ENCODE measurements around the gene NTRK2. TPM values are rescaled to one million over a fixed set of nuclear protein-coding genes. Genes with fewer than 3 reads are reported as not detected.

The NTRK2 gene
- total and polyA plus RNA-seq, 4 experiments from 2014 or later, result 0.11 to 0.18 (median 0.12) TPM; not detected in 1

- intact Hi-C loops (cut with micrococcal nuclease), result no loop called here
- Histone ChIP-seq H3K9me3 (ENCODE audit: control insufficient read depth in 1 of 2, low read length in 2 of 2) (no peaks in the 10 kb centered on the region), H3K27me3 (ENCODE audit: insufficient read depth, low read length) (no peaks in the 10 kb centered on the region), H3K4me3 (ENCODE audit: low read length in 2 of 2) (no peak overlapping the region), H3K27ac (ENCODE audit: low read depth, low read length) (no peak overlapping the region), H3K4me1 (ENCODE audit: insufficient read depth, low read length) (peaks cover 26% of the 10 kb centered on the region), H3K36me3 (ENCODE audit: insufficient read depth, low read length) (no peaks in the 10 kb centered on the region)
- no peaks in the 10 kb centered on the region for H3K36me3 Mint-ChIP-seq
- H3K27me3 Mint-ChIP-seq, result peaks cover 0 to 2% of the 10 kb centered on the region in 2 donors
- peak overlapping the region in 4 of 7 donors; percentile 6 to 54 (median 38) for H3K27ac Mint-ChIP-seq
- peaks cover 16 to 31% (median 23%) of the 10 kb centered on the region in 4 donors for H3K4me1 Mint-ChIP-seq
- H3K4me3 Mint-ChIP-seq, result peak overlapping the region in 4 of 8 donors; percentile 8 to 51 (median 16)
- CTCF ChIA-PET (ENCODE audit: partially characterized antibody), result interaction anchor here (1.5 kb wide), 1 partner anchor 10 kb away, joined by 3 read pairs; no protein-coding TSS in a partner anchor
- peaks cover 0 to 9% (median 2%) of the 10 kb centered on the region in 8 donors for H3K9me3 Mint-ChIP-seq
- POLR2A ChIA-PET (ENCODE audit: partially characterized antibody), result no interaction called here
- DNase-seq, result no peak
Measured at GRCh38 chr9:84758817-84759216, 89.3 kb downstream of the NTRK2 start.

- POLR2A ChIA-PET (ENCODE audit: partially characterized antibody), result no interaction called here
- peaks cover 0 to 9% (median 2%) of the 10 kb centered on the region in 8 donors for H3K9me3 Mint-ChIP-seq
Measured at GRCh38 chr9:84759300-84759750, 89.8 kb downstream of the NTRK2 start.

GRCh38 chr9:84759804-84760203 is 90.3 kb downstream of the NTRK2 start:
- H3K27ac Mint-ChIP-seq, result peak overlapping the region in 1 of 7 donors; percentile 51
- H3K36me3 Mint-ChIP-seq, result no peaks in the 10 kb centered on the region
- intact Hi-C loops (cut with micrococcal nuclease), result no loop called here

More at GRCh38 chr9:84759300-84759750, 89.8 kb downstream of the NTRK2 start:
- Histone ChIP-seq H3K27me3 (ENCODE audit: insufficient read depth, low read length) (no peaks in the 10 kb centered on the region), H3K36me3 (ENCODE audit: insufficient read depth, low read length) (no peaks in the 10 kb centered on the region), H3K4me3 (ENCODE audit: low read length in 2 of 2) (no peak overlapping the region), H3K9me3 (ENCODE audit: control insufficient read depth in 1 of 2, low read length in 2 of 2) (no peaks in the 10 kb centered on the region), H3K27ac (ENCODE audit: low read depth, low read length) (no peak overlapping the region), H3K4me1 (ENCODE audit: insufficient read depth, low read length) (peaks cover 26% of the 10 kb centered on the region)
- CTCF ChIA-PET (ENCODE audit: partially characterized antibody), result interaction anchor here (1.5 kb wide), 1 partner anchor 10 kb away, joined by 3 read pairs; no protein-coding TSS in a partner anchor
- Mint-ChIP-seq H3K4me3 (peak overlapping the region in 3 of 8 donors; percentile 8 to 51 (median 20)), H3K27ac (peak overlapping the region in 3 of 7 donors; percentile 6 to 54 (median 39)), H3K4me1 (peaks cover 14 to 29% (median 21%) of the 10 kb centered on the region in 4 donors), H3K36me3 (no peaks in the 10 kb centered on the region), H3K27me3 (no peaks in the 10 kb centered on the region)
- intact Hi-C loops (cut with micrococcal nuclease), result no loop called here
- DNase-seq, result peak in 3 of 5 donors; percentile 3 to 65 (median 40)

GRCh38 chr9:84761137-84761808 is 91.7 kb downstream of the NTRK2 start:
- intact Hi-C loops (cut with micrococcal nuclease), result no loop called here
- H3K9me3 ChIP-seq (ENCODE audit: control insufficient read depth in 1 of 2, low read length in 2 of 2), result no peaks in the 10 kb centered on the region
- H3K27ac ChIP-seq (ENCODE audit: low read depth, low read length), result no peak overlapping the region
- POLR2A ChIA-PET (ENCODE audit: partially characterized antibody), result no interaction called here
- no peak for DNase-seq
- Mint-ChIP-seq H3K9me3 (peaks cover 0 to 9% (median 2%) of the 10 kb centered on the region in 8 donors), H3K27ac (peak overlapping the region in 1 of 7 donors; percentile 20), H3K27me3 (no peaks in the 10 kb centered on the region), H3K4me3 (no peak overlapping the region), H3K4me1 (peaks cover 11 to 24% (median 18%) of the 10 kb centered on the region in 4 donors), H3K36me3 (no peaks in the 10 kb centered on the region)
- no peaks in the 10 kb centered on the region for H3K27me3 ChIP-seq (ENCODE audit: insufficient read depth, low read length)
- H3K36me3 ChIP-seq (ENCODE audit: insufficient read depth, low read length), result no peaks in the 10 kb centered on the region
- CTCF ChIA-PET (ENCODE audit: partially characterized antibody), result no interaction called here
- H3K4me1 ChIP-seq (ENCODE audit: insufficient read depth, low read length), result peaks cover 26% of the 10 kb centered on the region
- no peak overlapping the region for H3K4me3 ChIP-seq (ENCODE audit: low read length in 2 of 2)

More at GRCh38 chr9:84759804-84760203, 90.3 kb downstream of the NTRK2 start:
- Histone ChIP-seq H3K4me3 (ENCODE audit: low read length in 2 of 2) (no peak overlapping the region), H3K27ac (ENCODE audit: low read depth, low read length) (no peak overlapping the region), H3K9me3 (ENCODE audit: control insufficient read depth in 1 of 2, low read length in 2 of 2) (no peaks in the 10 kb centered on the region), H3K36me3 (ENCODE audit: insufficient read depth, low read length) (no peaks in the 10 kb centered on the region), H3K4me1 (ENCODE audit: insufficient read depth, low read length) (peaks cover 26% of the 10 kb centered on the region), H3K27me3 (ENCODE audit: insufficient read depth, low read length) (no peaks in the 10 kb centered on the region)
- Mint-ChIP-seq H3K9me3 (peaks cover 0 to 9% (median 2%) of the 10 kb centered on the region in 8 donors), H3K4me3 (peak overlapping the region in 2 of 8 donors; percentile 3 to 32), H3K27me3 (no peaks in the 10 kb centered on the region), H3K4me1 (peaks cover 12 to 24% (median 18%) of the 10 kb centered on the region in 4 donors)
- CTCF ChIA-PET (ENCODE audit: partially characterized antibody), result interaction anchor here (1.5 kb wide), 1 partner anchor 11 kb away, joined by 3 read pairs; no protein-coding TSS in a partner anchor
- no peak for DNase-seq
- POLR2A ChIA-PET (ENCODE audit: partially characterized antibody), result no interaction called here

DNA sequence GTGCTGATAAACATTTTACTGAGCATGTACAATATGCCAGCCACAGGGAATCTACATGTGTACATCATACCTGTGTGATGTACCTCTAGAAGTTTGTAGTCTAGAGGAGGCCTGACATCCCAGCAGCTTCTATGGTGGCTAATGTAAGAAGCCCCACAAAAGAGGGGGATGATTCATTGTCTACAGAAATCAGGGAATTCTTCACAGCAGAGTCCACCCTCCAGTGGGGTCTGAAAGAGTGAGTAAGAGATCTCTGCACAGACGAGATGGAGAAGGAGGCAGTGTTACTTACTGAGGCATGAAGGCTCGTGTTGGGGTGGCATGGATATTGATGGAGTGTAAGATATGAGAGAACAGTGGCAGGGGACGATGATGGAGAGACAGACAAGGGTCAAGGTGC is 103.0 kb downstream of the NTRK2 start:
- H3K9me3 ChIP-seq (ENCODE audit: control insufficient read depth in 1 of 2, low read length in 2 of 2), result no peaks in the 10 kb centered on the region
- H3K4me1 ChIP-seq (ENCODE audit: insufficient read depth, low read length), result no peaks in the 10 kb centered on the region
- no peak overlapping the region for H3K4me3 ChIP-seq (ENCODE audit: low read length in 2 of 2)
- no peak for DNase-seq
- no peak overlapping the region for H3K27ac ChIP-seq (ENCODE audit: low read depth, low read length)
- Mint-ChIP-seq H3K27ac (no peak overlapping the region), H3K27me3 (peaks cover 2% of the 10 kb centered on the region in 2 donors), H3K4me1 (peaks cover 0 to 2% (median 0%) of the 10 kb centered on the region in 4 donors), H3K4me3 (no peak overlapping the region), H3K9me3 (peaks cover 0 to 5% (median 0%) of the 10 kb centered on the region in 8 donors), H3K36me3 (no peaks in the 10 kb centered on the region)
- H3K27me3 ChIP-seq (ENCODE audit: insufficient read depth, low read length), result no peaks in the 10 kb centered on the region
- no peaks in the 10 kb centered on the region for H3K36me3 ChIP-seq (ENCODE audit: insufficient read depth, low read length)
- intact Hi-C loops (cut with micrococcal nuclease), result no loop called here
- ChIA-PET CTCF (ENCODE audit: partially characterized antibody) (no interaction called here), POLR2A (ENCODE audit: partially characterized antibody) (no interaction called here)

DNA sequence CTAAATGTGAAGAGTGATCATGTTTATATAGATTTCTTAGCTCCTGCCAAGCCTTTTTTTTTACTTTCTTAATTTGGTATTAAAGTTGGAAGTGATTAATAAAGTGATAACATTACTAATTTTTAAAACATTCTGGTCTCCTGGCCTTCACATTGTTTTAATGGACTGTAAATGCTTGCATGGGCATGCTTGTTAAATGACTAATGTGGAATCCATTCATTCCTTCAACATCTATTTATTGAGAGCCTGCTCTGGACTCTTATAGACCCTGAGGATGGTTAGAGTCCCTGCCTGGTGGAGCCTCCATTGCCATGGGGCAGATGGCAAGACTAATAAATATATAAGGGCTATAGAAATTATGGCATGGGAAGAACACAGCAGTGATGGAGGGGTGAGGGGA is 103.5 kb downstream of the NTRK2 start:
- Histone ChIP-seq H3K36me3 (ENCODE audit: insufficient read depth, low read length) (no peaks in the 10 kb centered on the region), H3K27me3 (ENCODE audit: insufficient read depth, low read length) (no peaks in the 10 kb centered on the region), H3K4me1 (ENCODE audit: insufficient read depth, low read length) (no peaks in the 10 kb centered on the region), H3K4me3 (ENCODE audit: low read length in 2 of 2) (no peak overlapping the region), H3K27ac (ENCODE audit: low read depth, low read length) (no peak overlapping the region), H3K9me3 (ENCODE audit: control insufficient read depth in 1 of 2, low read length in 2 of 2) (no peaks in the 10 kb centered on the region)
- no peaks in the 10 kb centered on the region for H3K36me3 Mint-ChIP-seq
- H3K27ac Mint-ChIP-seq, result no peak overlapping the region
- H3K4me1 Mint-ChIP-seq, result peaks cover 0 to 2% (median 0%) of the 10 kb centered on the region in 4 donors
- peaks cover 0 to 5% (median 0%) of the 10 kb centered on the region in 8 donors for H3K9me3 Mint-ChIP-seq
- ChIA-PET CTCF (ENCODE audit: partially characterized antibody) (no interaction called here), POLR2A (ENCODE audit: partially characterized antibody) (no interaction called here)
- H3K27me3 Mint-ChIP-seq, result peaks cover 2% of the 10 kb centered on the region in 2 donors
- DNase-seq, result no peak
- intact Hi-C loops (cut with micrococcal nuclease), result no loop called here
- H3K4me3 Mint-ChIP-seq, result no peak overlapping the region

GRCh38 chr9:84775056-84775643 is 105.6 kb downstream of the NTRK2 start:
- Histone ChIP-seq H3K36me3 (ENCODE audit: insufficient read depth, low read length) (no peaks in the 10 kb centered on the region), H3K9me3 (ENCODE audit: control insufficient read depth in 1 of 2, low read length in 2 of 2) (no peaks in the 10 kb centered on the region), H3K27me3 (ENCODE audit: insufficient read depth, low read length) (no peaks in the 10 kb centered on the region), H3K4me1 (ENCODE audit: insufficient read depth, low read length) (no peaks in the 10 kb centered on the region), H3K4me3 (ENCODE audit: low read length in 2 of 2) (no peak overlapping the region), H3K27ac (ENCODE audit: low read depth, low read length) (no peak overlapping the region)
- ChIA-PET POLR2A (ENCODE audit: partially characterized antibody) (no interaction called here), CTCF (ENCODE audit: partially characterized antibody) (no interaction called here)
- no peak for DNase-seq
- no peak overlapping the region for H3K27ac Mint-ChIP-seq
- H3K27me3 Mint-ChIP-seq, result peaks cover 2% of the 10 kb centered on the region in 2 donors
- no peak overlapping the region for H3K4me3 Mint-ChIP-seq
- no peaks in the 10 kb centered on the region for H3K36me3 Mint-ChIP-seq
- H3K9me3 Mint-ChIP-seq, result peaks cover 0 to 5% (median 0%) of the 10 kb centered on the region in 8 donors
- intact Hi-C loops (cut with micrococcal nuclease), result no loop called here
- H3K4me1 Mint-ChIP-seq, result peaks cover 0 to 2% (median 0%) of the 10 kb centered on the region in 4 donors

All from CD4-positive, alpha-beta memory T cell (primary cell).